Endodermal cell (in vitro differentiated cells): ENCODE measurements around the gene SACS. TPM values are rescaled to one million over a fixed set of nuclear protein-coding genes. Genes with fewer than 3 reads are reported as not detected.

Experiments
- DNase-seq: peaks from one replicate; pipeline ENCODE4 v3.0.0-alpha.2; 2017
- H3K27ac ChIP-seq: 2 replicates; pipeline ENCODE4 v1.5.1; 2013; ENCODE audit warnings: mild to moderate bottlenecking, low read depth, low read length, moderate library complexity
- H3K27me3 ChIP-seq: 2 replicates; pipeline ENCODE4 v1.6.1; 2013; ENCODE audit warnings: mild to moderate bottlenecking, low read length, moderate library complexity; ENCODE audit not compliant: insufficient read depth, control insufficient read depth, poor library complexity, severe bottlenecking
- H3K36me3 ChIP-seq: 2 replicates; pipeline ENCODE4 v1.7.0; 2013; ENCODE audit warnings: mild to moderate bottlenecking, low read length, moderate library complexity; ENCODE audit not compliant: control insufficient read depth, insufficient read depth
- H3K4me1 ChIP-seq: one replicate; pipeline ENCODE4 v1.7.0; 2013; ENCODE audit warnings: low read length; ENCODE audit not compliant: control insufficient read depth, insufficient read depth
- H3K4me3 ChIP-seq: 2 replicates; pipeline ENCODE4 v1.5.1; 2013; ENCODE audit warnings: mild to moderate bottlenecking, low read length, moderate library complexity
- H3K9ac ChIP-seq: 2 replicates; pipeline ENCODE4 v1.6.1; 2013; ENCODE audit warnings: mild to moderate bottlenecking, low read length, moderate library complexity; ENCODE audit not compliant: poor library complexity, severe bottlenecking; ENCODE audit errors: extremely low read depth
- H3K9me3 ChIP-seq: 2 replicates; pipeline ENCODE4 v1.6.1; 2013; ENCODE audit warnings: mild to moderate bottlenecking, low read length, moderate library complexity; ENCODE audit not compliant: control insufficient read depth
- H3K27ac Mint-ChIP-seq: 2 replicates; pipeline ENCODE4 v1.8.0; 2020; ENCODE audit warnings: mixed read lengths
- H3K27me3 Mint-ChIP-seq: 2 replicates; pipeline ENCODE4 v1.8.0; 2021; ENCODE audit warnings: mild to moderate bottlenecking, mixed read lengths; ENCODE audit not compliant: insufficient read depth
- H3K36me3 Mint-ChIP-seq: 2 replicates; pipeline ENCODE4 v1.8.0; 2020; ENCODE audit warnings: low read depth, mixed read lengths
- H3K4me1 Mint-ChIP-seq: 2 replicates; pipeline ENCODE4 v1.8.0; 2020; ENCODE audit warnings: mixed read lengths
- H3K4me3 Mint-ChIP-seq: 2 replicates; pipeline ENCODE4 v1.8.0; 2020; ENCODE audit warnings: mild to moderate bottlenecking, moderate library complexity, mixed read lengths
- H3K9me3 Mint-ChIP-seq: 2 replicates; pipeline ENCODE4 v1.8.0; 2020; ENCODE audit warnings: mild to moderate bottlenecking, mixed read lengths
- CTCF ChIP-seq: fragments of 200-600 bp; sonication (generic); conservative IDR thresholded peaks from 2 replicates; pipeline ENCODE4 v1.5.0; 2021; ENCODE audit warnings: antibody characterized with exemption, mild to moderate bottlenecking
- WGBS, 2 experiments: methylation state at CpG; one replicate each; pipeline versions ENCODE4 v1.1.5 to v1.1.7; 2013; ENCODE audit warnings: missing lambda C conversion rate in 2 of 2, mixed read lengths in 1 of 2; ENCODE audit not compliant: insufficient coverage in 1 of 2, insufficient read length in 1 of 2; 5-methylcytosine and 5-hydroxymethylcytosine counted together
- total RNA-seq, 2 donors: library from RNA; stranded (reverse); fragmentation: NEBNext Ultra II Directional in 1 of 2; extraction: Animal tissue kit (Norgen Biotek cat#: 25700) in 1 of 2; gene quantifications; 2 replicates in 1 of 2; 3 replicates in 1 of 2; pipeline ENCODE4 v1.2.1, GENCODE V29; 2021

The SACS gene
- total RNA-seq, 2 donors from 2014 or later: 17.6 to 22.3 TPM

GRCh38 chr13:23350009-23350408 lies 83.5 kb downstream of the SACS start:
- Histone ChIP-seq H3K27ac (no peak overlapping the region), H3K9me3 (no peaks in the 10 kb centered on the region), H3K4me1 (no peaks in the 10 kb centered on the region), H3K9ac (no peak overlapping the region), H3K27me3 (no peaks in the 10 kb centered on the region), H3K4me3 (no peak overlapping the region), H3K36me3 (peaks cover 15% of the 10 kb centered on the region)
- DNase-seq: no peak
- H3K27me3 Mint-ChIP-seq: no peaks in the 10 kb centered on the region
- no peak overlapping the region for H3K27ac Mint-ChIP-seq
- H3K36me3 Mint-ChIP-seq: peaks cover 23% of the 10 kb centered on the region
- 92 to 96% methylated on average over 2 to 3 of the region's 3 CpGs for WGBS, 2 experiments
- no peak overlapping the region for H3K4me3 Mint-ChIP-seq
- H3K9me3 Mint-ChIP-seq: no peaks in the 10 kb centered on the region
- no peaks in the 10 kb centered on the region for H3K4me1 Mint-ChIP-seq
- TF ChIP-seq CTCF: no peak

- Histone ChIP-seq H3K36me3 (peaks cover 15% of the 10 kb centered on the region), H3K9ac (no peak overlapping the region), H3K27ac (no peak overlapping the region), H3K4me1 (no peaks in the 10 kb centered on the region), H3K27me3 (no peaks in the 10 kb centered on the region), H3K9me3 (no peaks in the 10 kb centered on the region), H3K4me3 (no peak overlapping the region)
- Mint-ChIP-seq H3K4me3 (no peak overlapping the region), H3K36me3 (peaks cover 22% of the 10 kb centered on the region), H3K4me1 (no peaks in the 10 kb centered on the region), H3K27ac (no peak overlapping the region), H3K9me3 (no peaks in the 10 kb centered on the region), H3K27me3 (no peaks in the 10 kb centered on the region)
- DNase-seq: no peak
- no peak for TF ChIP-seq CTCF
- 86 to 100% methylated on average over 2 to 4 of the region's 4 CpGs for WGBS, 2 experiments
These were observed 84.2 kb downstream of the SACS start for GRCh38 chr13:23349161-23349897.

- Histone ChIP-seq H3K4me1 (no peaks in the 10 kb centered on the region), H3K27me3 (no peaks in the 10 kb centered on the region), H3K9me3 (no peaks in the 10 kb centered on the region), H3K9ac (no peak overlapping the region), H3K4me3 (no peak overlapping the region), H3K27ac (no peak overlapping the region), H3K36me3 (peaks cover 12% of the 10 kb centered on the region)
- WGBS, 2 experiments: 83 to 100% methylated on average over 1 to 4 of the region's 4 CpGs
- H3K4me3 Mint-ChIP-seq: no peak overlapping the region
- H3K36me3 Mint-ChIP-seq: peaks cover 21% of the 10 kb centered on the region
- no peak overlapping the region for H3K27ac Mint-ChIP-seq
- no peak for DNase-seq
- peak; percentile 59 for TF ChIP-seq CTCF
- no peaks in the 10 kb centered on the region for H3K27me3 Mint-ChIP-seq
- no peaks in the 10 kb centered on the region for H3K4me1 Mint-ChIP-seq
- no peaks in the 10 kb centered on the region for H3K9me3 Mint-ChIP-seq
These were observed 85.0 kb downstream of the SACS start for GRCh38 chr13:23348262-23349127.
